Tibial nerve (tissue), 3 donors: ENCODE data around the gene ZNF646.

Source experiments
- CTCF ChIP-seq, 5 experiments: fragments of 200-600 bp in 3 of 5; fragments of 450-650 bp in 2 of 5; sonication (generic) in 3 of 5; IDR thresholded peaks; one replicate each; pipeline ENCODE4 v1.5.1; 2016 to 2019; ENCODE audit warnings: antibody characterized with exemption in 5 of 5, mild to moderate bottlenecking in 3 of 5, moderate library complexity in 2 of 5
- POLR2A ChIP-seq, 2 donors: fragments of 450-650 bp; IDR thresholded peaks; one replicate each; pipeline ENCODE4 v1.6.1; 2017; ENCODE audit warnings: antibody characterized with exemption in 2 of 2, mild to moderate bottlenecking in 2 of 2, moderate library complexity in 2 of 2

- TF ChIP-seq CTCF (IDR thresholded peaks at IDR 0.05) (no peak), POLR2A (IDR thresholded peaks at IDR 0.05) (no peak)
These were observed 10.8 kb upstream of the ZNF646 start for GRCh38 chr16:31063495-31063842.
